HL-60 (cell line): Measurements from ENCODE around the gene TPM1.

Experiments used
- CTCF ChIP-seq: IDR thresholded peaks from one replicate; pipeline ENCODE4 v1.5.1; 2011; ENCODE audit warnings: low read length, control low read depth, inconsistent platforms; ENCODE audit not compliant: insufficient read depth
- GABPA ChIP-seq: IDR thresholded peaks from 2 replicates; pipeline ENCODE4 v1.6.1; 2012; ENCODE audit warnings: low read depth
- SPI1 ChIP-seq: IDR thresholded peaks from 2 replicates; pipeline ENCODE4 v1.6.1; 2012; ENCODE audit warnings: low read depth, mild to moderate bottlenecking, borderline replicate concordance

GRCh38 chr15:63039811-63040210, 2.7 kb upstream of the TPM1 start:
- no peak for TF ChIP-seq GABPA
- no peak for TF ChIP-seq SPI1
- TF ChIP-seq CTCF = no peak
